KOPT-K1 (cell line): Measurements from ENCODE around the gene KRT23.

Experiments used
- H3K27ac ChIP-seq: fragments of 200-600 bp; sonication (generic); 2 replicates; pipeline ENCODE4 v1.5.1; 2016; ENCODE audit warnings: antibody characterized with exemption, mild to moderate bottlenecking, low read depth, low read length; ENCODE audit not compliant: poor library complexity, severe bottlenecking
- H3K36me3 ChIP-seq: fragments of 200-600 bp; sonication (generic); 2 replicates; pipeline ENCODE4 v1.5.1; 2017; ENCODE audit warnings: antibody characterized with exemption, mild to moderate bottlenecking, low read length, moderate library complexity; ENCODE audit not compliant: insufficient read depth
- H3K9me3 ChIP-seq: fragments of 200-600 bp; sonication (generic); 2 replicates; pipeline ENCODE4 v1.5.1; 2017; ENCODE audit warnings: antibody characterized with exemption, low read length, mild to moderate bottlenecking; ENCODE audit not compliant: insufficient read depth, poor library complexity, severe bottlenecking

Gene KRT23

GRCh38 chr17:40937384-40937819, at the start of gene KRT23:
KRT23 (minus strand) TSS chr17:40937646; CDS start chr17:40936603, 1,043 bp downstream.
- Histone ChIP-seq H3K27ac (no peak within 1 kb of the TSS), H3K36me3 (no peaks in the 10 kb centered on the region)

DNA sequence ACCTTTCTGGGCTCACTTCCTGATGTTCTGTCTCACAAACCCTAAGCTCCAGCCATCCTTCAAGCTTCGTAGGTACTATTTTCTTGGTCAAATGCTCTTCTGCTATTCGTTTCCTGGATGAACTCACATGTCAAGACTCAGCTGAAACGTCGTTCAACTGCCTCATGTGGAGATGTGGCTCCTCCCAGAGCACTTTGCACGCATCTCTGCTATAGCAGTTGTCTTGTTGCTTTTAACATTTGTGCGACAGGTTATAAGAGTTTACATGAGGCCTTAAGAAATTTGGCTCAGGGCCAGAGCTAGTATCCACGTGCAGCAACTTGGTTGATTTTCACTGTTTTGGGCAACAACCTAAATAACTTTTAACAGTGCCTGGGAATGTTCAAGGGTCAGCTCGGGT, 49.5 kb upstream of the KRT23 start:
- H3K27ac ChIP-seq, result no peak overlapping the region
- peaks cover 3% of the 10 kb centered on the region for H3K9me3 ChIP-seq
- H3K36me3 ChIP-seq, result no peaks in the 10 kb centered on the region

More at GRCh38 chr17:40937384-40937819, at the start of gene KRT23:
- no peaks in the 10 kb centered on the region for H3K9me3 ChIP-seq

GRCh38 chr17:40984226-40984625, 46.8 kb upstream of the KRT23 start, which contains the start of gene KRT40:
KRT40 (minus strand) TSS chr17:40984326; CDS start chr17:40984273, 53 bp downstream.
- Histone ChIP-seq H3K9me3 (no peaks in the 10 kb centered on the region), H3K27ac (no peak within 1 kb of the TSS), H3K36me3 (no peaks in the 10 kb centered on the region)

GRCh38 chr17:40981115-40981514, 43.7 kb upstream of the KRT23 start:
- Histone ChIP-seq H3K27ac (no peak overlapping the region), H3K36me3 (no peaks in the 10 kb centered on the region), H3K9me3 (no peaks in the 10 kb centered on the region)

- H3K9me3 ChIP-seq, result no peaks in the 10 kb centered on the region
- no peaks in the 10 kb centered on the region for H3K36me3 ChIP-seq
- H3K27ac ChIP-seq, result no peak overlapping the region
Measured at GRCh38 chr17:40980596-40980995, 43.1 kb upstream of the KRT23 start.

GRCh38 chr17:40980117-40980516, 42.7 kb upstream of the KRT23 start:
- no peaks in the 10 kb centered on the region for H3K9me3 ChIP-seq
- H3K27ac ChIP-seq, result no peak overlapping the region

DNA sequence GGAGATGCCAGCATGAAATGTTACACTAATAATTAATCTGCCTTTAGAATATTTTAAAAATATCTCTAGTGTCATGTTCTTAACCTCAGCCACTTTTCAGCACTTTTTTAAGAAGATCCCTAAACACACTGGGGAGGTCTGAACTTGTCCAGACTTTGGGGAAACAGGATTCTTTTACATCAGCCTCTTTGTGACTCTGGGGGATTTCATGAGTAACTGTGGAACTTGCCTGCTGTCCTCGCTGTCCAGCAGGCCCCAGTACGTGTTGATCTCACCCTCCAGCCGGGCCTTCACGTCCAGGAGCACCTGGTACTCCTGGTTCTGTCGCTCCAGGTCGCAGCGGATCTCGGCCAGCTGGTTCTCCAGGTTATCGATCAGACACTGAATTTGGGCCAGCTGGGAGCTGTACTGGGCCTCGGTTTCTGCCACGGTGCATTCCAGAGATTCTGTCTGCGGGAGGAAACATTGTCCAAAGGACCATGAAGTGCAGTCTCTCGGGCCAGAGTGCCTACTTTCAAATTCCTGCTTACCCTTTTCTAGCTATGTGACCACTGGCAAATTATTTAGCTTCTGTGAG, 41.2 kb upstream of the KRT23 start:
- Histone ChIP-seq H3K9me3 (no peaks in the 10 kb centered on the region), H3K27ac (no peak overlapping the region), H3K36me3 (no peaks in the 10 kb centered on the region)

More at GRCh38 chr17:40980117-40980516, 42.7 kb upstream of the KRT23 start:
- H3K36me3 ChIP-seq, result no peaks in the 10 kb centered on the region

DNA sequence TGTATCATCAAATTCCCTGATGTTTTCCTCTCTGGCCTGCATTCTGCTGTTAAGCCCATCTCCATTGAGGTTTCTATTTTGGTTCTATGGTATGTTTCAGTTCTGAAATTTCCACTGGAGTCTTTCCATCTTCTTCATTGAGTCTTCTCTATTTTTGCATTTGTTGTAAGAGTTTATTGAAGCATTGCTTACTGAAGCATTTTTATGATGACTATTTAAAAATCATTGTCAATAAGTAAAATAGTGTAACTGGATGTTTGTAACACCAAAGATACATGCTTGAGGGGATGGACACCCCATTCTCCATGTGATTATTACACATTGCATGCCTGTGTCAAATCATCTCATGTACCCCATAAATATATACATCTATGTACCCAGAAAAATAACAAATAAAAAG, 38.1 kb upstream of the KRT23 start:
- no peaks in the 10 kb centered on the region for H3K36me3 ChIP-seq
- H3K27ac ChIP-seq, result no peak overlapping the region
- H3K9me3 ChIP-seq, result no peaks in the 10 kb centered on the region

GRCh38 chr17:40974366-40974765, 36.9 kb upstream of the KRT23 start:
- Histone ChIP-seq H3K36me3 (no peaks in the 10 kb centered on the region), H3K9me3 (no peaks in the 10 kb centered on the region), H3K27ac (no peak overlapping the region)

DNA sequence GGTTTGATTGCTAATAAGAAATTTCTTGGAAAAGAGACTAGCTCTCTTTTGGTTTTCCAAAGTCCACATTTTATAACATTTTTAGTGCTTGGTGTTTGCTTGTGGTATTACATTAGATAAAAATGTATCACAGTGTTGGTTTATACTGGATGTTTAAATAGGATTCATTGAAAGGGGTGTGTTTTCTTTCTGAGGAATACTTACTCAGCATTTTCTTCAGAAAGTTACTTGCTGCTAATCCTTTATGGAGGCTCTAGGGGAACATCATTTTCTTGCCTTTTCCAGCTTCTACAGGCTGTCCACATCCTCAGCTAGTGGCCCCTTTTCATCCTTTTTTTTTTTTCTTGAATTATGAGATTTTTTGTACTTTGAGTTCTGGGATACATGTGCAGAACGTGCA, 30.1 kb upstream of the KRT23 start:
- Histone ChIP-seq H3K9me3 (no peaks in the 10 kb centered on the region), H3K27ac (no peak overlapping the region), H3K36me3 (no peaks in the 10 kb centered on the region)

DNA sequence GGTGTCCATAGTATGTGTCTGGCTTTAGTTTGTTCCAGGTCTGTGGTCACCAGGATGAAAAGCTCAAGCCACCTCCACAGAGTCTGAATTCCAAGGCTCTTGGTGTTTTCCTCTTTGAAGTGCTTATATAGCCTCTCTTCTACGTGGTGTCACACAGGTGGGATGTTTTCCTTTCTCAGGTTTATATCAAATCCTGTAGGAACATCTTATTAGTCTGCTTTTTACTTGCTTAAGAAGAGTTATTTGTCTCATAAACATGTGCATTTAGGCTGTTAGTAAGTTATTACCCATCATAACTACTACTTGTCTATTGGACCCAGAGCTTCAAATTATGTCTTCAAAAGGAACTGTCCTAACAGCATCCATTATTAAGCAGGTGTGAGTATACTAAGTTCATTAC, 29.4 kb upstream of the KRT23 start, which contains the start of gene KRT39:
TSS of gene KRT39 (minus strand) at position 101 of the 400 bp plus-strand sequence. CDS start at position 9, 92 bp downstream.
- H3K9me3 ChIP-seq, result no peaks in the 10 kb centered on the region
- no peaks in the 10 kb centered on the region for H3K36me3 ChIP-seq
- no peak within 1 kb of the TSS for H3K27ac ChIP-seq

- no peaks in the 10 kb centered on the region for H3K36me3 ChIP-seq
- H3K27ac ChIP-seq, result no peak overlapping the region
- H3K9me3 ChIP-seq, result no peaks in the 10 kb centered on the region
Measured at GRCh38 chr17:40963838-40964237, 26.4 kb upstream of the KRT23 start.

- Histone ChIP-seq H3K27ac (no peak overlapping the region), H3K9me3 (no peaks in the 10 kb centered on the region), H3K36me3 (no peaks in the 10 kb centered on the region)
Measured at GRCh38 chr17:40962059-40962561, 24.7 kb upstream of the KRT23 start.

DNA sequence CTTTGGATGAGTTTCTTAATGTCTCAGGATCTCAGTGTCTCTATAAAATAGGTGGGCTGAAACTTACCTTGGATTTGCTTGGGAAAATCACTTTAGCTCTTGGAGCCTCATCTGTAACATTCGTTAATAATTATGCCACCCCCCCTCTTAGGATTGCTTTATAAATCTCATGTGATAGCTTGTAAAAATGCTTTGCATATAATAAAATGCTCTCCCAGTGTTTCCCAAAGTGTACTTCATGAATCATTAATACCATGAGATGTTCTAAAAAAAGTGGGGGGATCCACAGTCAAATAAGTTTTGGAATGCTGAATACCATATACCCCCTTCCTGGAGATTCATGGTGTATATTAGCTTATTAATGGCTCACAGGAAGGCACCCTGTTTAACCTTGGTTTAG, 24.1 kb upstream of the KRT23 start:
- Histone ChIP-seq H3K9me3 (no peaks in the 10 kb centered on the region), H3K27ac (no peak overlapping the region), H3K36me3 (no peaks in the 10 kb centered on the region)

GRCh38 chr17:40960144-40960543, 22.7 kb upstream of the KRT23 start:
- H3K9me3 ChIP-seq, result no peaks in the 10 kb centered on the region
- no peaks in the 10 kb centered on the region for H3K36me3 ChIP-seq
- no peak overlapping the region for H3K27ac ChIP-seq
